Stomach smooth muscle (tissue), 2 donors: ENCODE data around the gene SH3RF3.

ENCODE experiments used
- H3K27ac ChIP-seq: one replicate; pipeline ENCODE4 v1.7.0; 2013; ENCODE audit warnings: mild to moderate bottlenecking, low read length, inconsistent platforms
- H3K27me3 ChIP-seq, 2 donors: one replicate each; pipeline ENCODE4 v1.7.0; 2013; ENCODE audit warnings: low read length in 2 of 2; ENCODE audit not compliant: insufficient read depth in 2 of 2, control insufficient read depth in 1 of 2
- H3K36me3 ChIP-seq, 2 donors: one replicate each; pipeline ENCODE4 v1.7.0; 2013; ENCODE audit warnings: low read length in 2 of 2; ENCODE audit not compliant: control insufficient read depth in 2 of 2, insufficient read depth in 2 of 2
- H3K4me1 ChIP-seq: one replicate; pipeline ENCODE4 v1.7.0; 2013; ENCODE audit warnings: low read length; ENCODE audit not compliant: control insufficient read depth, insufficient read depth
- H3K4me3 ChIP-seq, 2 donors: one replicate each; pipeline ENCODE4 v1.7.0; 2013; ENCODE audit warnings: low read length in 2 of 2
- H3K9ac ChIP-seq, 2 donors: one replicate each; pipeline ENCODE4 v1.7.0; 2013; ENCODE audit warnings: low read length in 2 of 2, mild to moderate bottlenecking in 1 of 2
- H3K9me3 ChIP-seq, 2 donors: one replicate each; pipeline ENCODE4 v1.7.0; 2013; ENCODE audit warnings: low read length in 2 of 2; ENCODE audit not compliant: control insufficient read depth in 2 of 2
- donor health status: healthy.
- donor health status: Pancreatic carcinoma.

Gene SH3RF3

GRCh38 chr2:109129356-109129920, 433 bp downstream of the SH3RF3 start:
- no peaks in the 10 kb centered on the region for H3K27me3 ChIP-seq
- peak overlapping the region; percentile 73 to 84 for H3K4me3 ChIP-seq
- peaks cover 30% of the 10 kb centered on the region for H3K4me1 ChIP-seq
- no peaks in the 10 kb centered on the region for H3K9me3 ChIP-seq
- peak overlapping the region; percentile 55 to 74 for H3K9ac ChIP-seq
- no peak overlapping the region for H3K27ac ChIP-seq
- H3K36me3 ChIP-seq: no peaks in the 10 kb centered on the region

- H3K9me3 ChIP-seq: no peaks in the 10 kb centered on the region
- peak overlapping the region; percentile 73 to 84 for H3K4me3 ChIP-seq
- peaks cover 27% of the 10 kb centered on the region for H3K4me1 ChIP-seq
- no peaks in the 10 kb centered on the region for H3K27me3 ChIP-seq
- no peaks in the 10 kb centered on the region for H3K36me3 ChIP-seq
- no peak overlapping the region for H3K27ac ChIP-seq
- H3K9ac ChIP-seq: peak overlapping the region; percentile 47 to 74
Measured at GRCh38 chr2:109129921-109130722, 1.1 kb downstream of the SH3RF3 start.

GRCh38 chr2:109130723-109130995, 1.7 kb downstream of the SH3RF3 start:
- no peak overlapping the region for H3K9ac ChIP-seq
- no peaks in the 10 kb centered on the region for H3K9me3 ChIP-seq
- H3K4me1 ChIP-seq: peaks cover 27% of the 10 kb centered on the region
- H3K4me3 ChIP-seq: peak overlapping the region; percentile 17 to 84
- no peaks in the 10 kb centered on the region for H3K27me3 ChIP-seq
- H3K27ac ChIP-seq: no peak overlapping the region
- no peaks in the 10 kb centered on the region for H3K36me3 ChIP-seq

GRCh38 chr2:109131777-109132176, 2.8 kb downstream of the SH3RF3 start:
- H3K27me3 ChIP-seq: no peaks in the 10 kb centered on the region
- peaks cover 27% of the 10 kb centered on the region for H3K4me1 ChIP-seq
- H3K27ac ChIP-seq: no peak overlapping the region
- H3K4me3 ChIP-seq: no peak overlapping the region
- H3K9me3 ChIP-seq: no peaks in the 10 kb centered on the region
- H3K36me3 ChIP-seq: no peaks in the 10 kb centered on the region
- no peak overlapping the region for H3K9ac ChIP-seq

GRCh38 chr2:109132626-109133025, 3.6 kb downstream of the SH3RF3 start:
- no peaks in the 10 kb centered on the region for H3K36me3 ChIP-seq
- no peaks in the 10 kb centered on the region for H3K27me3 ChIP-seq
- H3K9me3 ChIP-seq: no peaks in the 10 kb centered on the region
- H3K4me1 ChIP-seq: peaks cover 27% of the 10 kb centered on the region
- H3K4me3 ChIP-seq: no peak overlapping the region
- no peak overlapping the region for H3K9ac ChIP-seq
- H3K27ac ChIP-seq: no peak overlapping the region

GRCh38 chr2:109133746-109134145, 4.7 kb downstream of the SH3RF3 start:
- Histone ChIP-seq H3K4me1 (peaks cover 18% of the 10 kb centered on the region), H3K27ac (no peak overlapping the region), H3K27me3 (no peaks in the 10 kb centered on the region), H3K36me3 (no peaks in the 10 kb centered on the region), H3K9me3 (no peaks in the 10 kb centered on the region), H3K4me3 (no peak overlapping the region), H3K9ac (no peak overlapping the region)

GRCh38 chr2:109134741-109135358, 5.8 kb downstream of the SH3RF3 start:
- Histone ChIP-seq H3K27me3 (no peaks in the 10 kb centered on the region), H3K9me3 (no peaks in the 10 kb centered on the region), H3K36me3 (no peaks in the 10 kb centered on the region), H3K4me3 (no peak overlapping the region), H3K4me1 (peaks cover 8% of the 10 kb centered on the region), H3K27ac (no peak overlapping the region), H3K9ac (no peak overlapping the region)

- Histone ChIP-seq H3K9ac (no peak overlapping the region), H3K9me3 (no peaks in the 10 kb centered on the region), H3K36me3 (no peaks in the 10 kb centered on the region), H3K27ac (no peak overlapping the region), H3K4me1 (peaks cover under 1% of the 10 kb centered on the region), H3K4me3 (no peak overlapping the region), H3K27me3 (no peaks in the 10 kb centered on the region)
Measured at GRCh38 chr2:109135359-109136197, 6.6 kb downstream of the SH3RF3 start.

- Histone ChIP-seq H3K9me3 (no peaks in the 10 kb centered on the region), H3K36me3 (no peaks in the 10 kb centered on the region), H3K9ac (no peak overlapping the region), H3K27ac (no peak overlapping the region), H3K4me1 (no peaks in the 10 kb centered on the region), H3K4me3 (no peak overlapping the region), H3K27me3 (no peaks in the 10 kb centered on the region)
Measured at GRCh38 chr2:109136542-109136941, 7.5 kb downstream of the SH3RF3 start.

GRCh38 chr2:109137616-109138015, 8.6 kb downstream of the SH3RF3 start:
- Histone ChIP-seq H3K27me3 (no peaks in the 10 kb centered on the region), H3K4me1 (no peaks in the 10 kb centered on the region), H3K9me3 (no peaks in the 10 kb centered on the region), H3K4me3 (no peak overlapping the region), H3K9ac (no peak overlapping the region), H3K36me3 (no peaks in the 10 kb centered on the region), H3K27ac (no peak overlapping the region)
